ENCODE measurements around the gene ARHGAP15. TPM values are rescaled to one million over a fixed set of nuclear protein-coding genes. Genes with fewer than 3 reads are reported as not detected.

The ARHGAP15 gene
- total and polyA plus RNA-seq, 10 donors = 55.8 to 219 (median 130) TPM

DNA sequence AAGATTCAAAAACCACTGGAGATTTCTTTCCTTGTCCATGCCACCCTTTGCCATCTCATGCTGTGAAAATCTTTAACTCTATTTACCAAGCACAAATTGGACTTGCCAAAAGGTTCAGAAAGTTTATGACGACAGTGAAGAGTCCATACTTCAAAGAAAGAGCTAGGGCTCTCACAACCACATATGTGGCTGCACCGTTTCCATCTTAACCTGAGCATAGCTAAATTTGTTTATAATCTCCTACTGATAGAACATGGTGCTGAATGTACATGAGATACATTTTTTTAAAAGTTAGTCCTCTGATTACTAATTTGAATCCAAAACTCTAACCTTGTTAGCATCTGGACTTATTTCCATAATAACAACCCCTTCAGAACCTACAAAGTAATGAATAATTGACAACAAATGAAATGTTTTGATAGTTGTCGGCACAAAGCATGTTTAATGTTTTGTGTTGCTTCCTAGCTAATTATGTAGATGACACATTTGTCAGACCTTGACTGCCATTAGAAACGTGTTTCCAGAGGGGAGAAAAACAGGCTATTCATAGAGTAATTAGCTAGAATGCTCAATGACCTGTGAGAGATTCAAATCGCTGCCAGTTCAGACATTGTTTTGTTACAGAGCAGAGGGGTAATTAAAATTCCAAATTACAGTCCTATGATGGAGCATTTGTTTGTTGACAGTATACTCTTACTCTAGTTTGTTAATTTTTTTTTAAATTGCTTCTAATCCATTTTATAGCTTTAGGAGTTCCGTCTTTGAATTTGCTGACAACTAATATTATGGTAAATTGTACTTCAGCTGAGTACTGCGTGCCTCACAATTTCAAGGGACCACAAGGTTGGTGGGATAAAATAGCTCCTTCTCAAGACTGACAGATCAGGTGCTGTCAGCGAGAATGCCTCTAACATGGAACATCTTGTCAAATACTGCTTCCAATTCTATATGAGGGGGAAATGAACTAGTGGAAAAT, 31.8 kb downstream of the ARHGAP15 start:
- TF ChIP-seq POLR2A (IDR thresholded peaks at IDR 0.05) = no peak
- peaks cover 20 to 98% (median 72%) of the 10 kb centered on the region in 6 donors for H3K4me1 ChIP-seq
- H3K36me3 ChIP-seq = peaks cover 0 to 23% (median 4%) of the 10 kb centered on the region in 6 donors
- H3K9me3 ChIP-seq = no peaks in the 10 kb centered on the region
- DNase-seq = no peak
- H3K27me3 ChIP-seq (replicated peaks in 1 of 7) = no peaks in the 10 kb centered on the region
- intact Hi-C loops (cut with DNase I; ENCODE audit: low total_unique reads) = no loop called here
- 79 to 85% (median 82%) methylated on average over 8 of the region's 8 CpGs for WGBS, 5 donors
- H3K27ac ChIP-seq = peak overlapping the region in 3 of 8 donors; percentile 64 to 86 (median 77)
- H3K4me3 ChIP-seq = no peak overlapping the region

DNA sequence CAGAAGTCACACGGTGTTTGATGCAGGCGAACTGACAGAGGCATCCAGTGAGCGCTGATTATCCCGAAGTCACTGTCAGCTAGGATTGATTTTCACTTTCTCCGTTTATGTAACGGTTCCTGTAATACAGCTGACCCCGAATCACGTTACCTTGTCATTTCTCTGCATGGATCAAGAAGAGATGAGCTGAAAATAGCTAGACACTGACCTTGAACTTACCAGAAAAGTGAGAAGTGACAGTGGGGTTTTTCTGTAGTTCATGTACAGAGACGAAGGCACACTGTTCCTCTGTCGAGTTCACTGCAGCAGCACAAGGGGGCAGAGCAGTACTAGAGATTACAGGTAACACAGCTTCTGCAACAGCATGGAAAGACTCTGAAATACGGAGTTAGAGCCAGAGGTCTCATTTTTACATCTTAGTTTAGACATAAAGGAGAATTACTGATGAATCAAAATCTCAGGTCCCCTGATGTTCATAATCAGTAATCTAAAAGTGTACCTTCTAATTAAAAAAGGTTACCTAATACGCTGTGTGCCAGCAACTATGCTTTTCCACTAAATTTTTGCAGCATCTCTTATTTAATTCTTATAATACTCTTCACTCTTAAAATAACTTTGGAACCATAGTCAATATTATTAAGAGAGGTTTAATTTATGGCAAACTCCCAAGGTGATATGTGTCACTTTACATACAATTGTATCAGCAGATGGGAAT, 33.1 kb downstream of the ARHGAP15 start:
- Histone ChIP-seq H3K27me3 (replicated peaks in 1 of 7) (no peaks in the 10 kb centered on the region), H3K9me3 (no peaks in the 10 kb centered on the region), H3K27ac (peak overlapping the region in 3 of 8 donors; percentile 29 to 77 (median 64)), H3K4me3 (no peak overlapping the region), H3K36me3 (peaks cover 0 to 13% (median 3%) of the 10 kb centered on the region in 6 donors), H3K4me1 (peaks cover 17 to 91% (median 64%) of the 10 kb centered on the region in 6 donors)
- TF ChIP-seq, protein P1, sequence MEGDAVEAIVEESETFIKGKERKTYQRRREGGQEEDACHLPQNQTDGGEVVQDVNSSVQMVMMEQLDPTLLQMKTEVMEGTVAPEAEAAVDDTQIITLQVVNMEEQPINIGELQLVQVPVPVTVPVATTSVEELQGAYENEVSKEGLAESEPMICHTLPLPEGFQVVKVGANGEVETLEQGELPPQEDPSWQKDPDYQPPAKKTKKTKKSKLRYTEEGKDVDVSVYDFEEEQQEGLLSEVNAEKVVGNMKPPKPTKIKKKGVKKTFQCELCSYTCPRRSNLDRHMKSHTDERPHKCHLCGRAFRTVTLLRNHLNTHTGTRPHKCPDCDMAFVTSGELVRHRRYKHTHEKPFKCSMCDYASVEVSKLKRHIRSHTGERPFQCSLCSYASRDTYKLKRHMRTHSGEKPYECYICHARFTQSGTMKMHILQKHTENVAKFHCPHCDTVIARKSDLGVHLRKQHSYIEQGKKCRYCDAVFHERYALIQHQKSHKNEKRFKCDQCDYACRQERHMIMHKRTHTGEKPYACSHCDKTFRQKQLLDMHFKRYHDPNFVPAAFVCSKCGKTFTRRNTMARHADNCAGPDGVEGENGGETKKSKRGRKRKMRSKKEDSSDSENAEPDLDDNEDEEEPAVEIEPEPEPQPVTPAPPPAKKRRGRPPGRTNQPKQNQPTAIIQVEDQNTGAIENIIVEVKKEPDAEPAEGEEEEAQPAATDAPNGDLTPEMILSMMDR (IDR thresholded peaks at IDR 0.05 in 8 of 11, conservative IDR thresholded peaks at IDR 0.05 in 3 of 11) = peak in 10 of 11 experiments; percentile 37 to 79 (median 66)
- TF ChIP-seq POLR2A (IDR thresholded peaks at IDR 0.05) (no peak), POLR2AphosphoS5 (IDR thresholded peaks at IDR 0.05) (peak in 1 of 3 donors; percentile 45)
- DNase-seq = peak; percentile 76
- intact Hi-C loops (cut with DNase I; ENCODE audit: low total_unique reads) = no loop called here
- WGBS, 5 donors = 57 to 66% (median 60%) methylated on average over 12 of the region's 12 CpGs

DNA sequence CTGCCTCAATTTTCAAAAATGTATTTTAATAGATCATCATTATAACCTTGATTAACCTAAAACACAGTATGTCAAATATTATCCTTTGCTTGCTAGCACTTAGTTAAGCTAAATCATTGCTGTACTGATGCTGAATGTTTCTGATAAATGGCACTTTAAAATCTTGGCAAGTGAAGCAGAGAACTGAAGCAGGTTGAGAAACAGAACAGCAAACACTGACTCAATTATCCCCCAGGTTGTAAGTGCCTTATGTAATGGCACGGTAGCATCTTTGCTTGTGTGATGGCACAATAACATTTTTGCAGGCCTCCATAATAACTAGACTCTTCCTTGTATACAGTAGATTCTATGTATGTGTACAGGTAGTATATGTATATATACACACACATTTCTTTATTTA, 33.8 kb downstream of the ARHGAP15 start:
- Histone ChIP-seq H3K27me3 (replicated peaks in 1 of 7) (no peaks in the 10 kb centered on the region), H3K27ac (peak overlapping the region in 3 of 8 donors; percentile 29 to 77 (median 64)), H3K36me3 (peaks cover 0 to 14% (median 3%) of the 10 kb centered on the region in 6 donors), H3K9me3 (no peaks in the 10 kb centered on the region), H3K4me1 (peaks cover 12 to 88% (median 56%) of the 10 kb centered on the region in 6 donors), H3K4me3 (no peak overlapping the region)
- TF ChIP-seq, protein P1 (IDR thresholded peaks at IDR 0.05 in 8 of 11, conservative IDR thresholded peaks at IDR 0.05 in 3 of 11) = no peak
- no peak for TF ChIP-seq POLR2AphosphoS5 (IDR thresholded peaks at IDR 0.05)
- no peak for TF ChIP-seq POLR2A (IDR thresholded peaks at IDR 0.05)
- intact Hi-C loops (cut with DNase I; ENCODE audit: low total_unique reads) = no loop called here
- 47 to 88% (median 67%) methylated on average over 1 of the region's 1 CpG for WGBS, 5 donors
- DNase-seq = no peak

DNA sequence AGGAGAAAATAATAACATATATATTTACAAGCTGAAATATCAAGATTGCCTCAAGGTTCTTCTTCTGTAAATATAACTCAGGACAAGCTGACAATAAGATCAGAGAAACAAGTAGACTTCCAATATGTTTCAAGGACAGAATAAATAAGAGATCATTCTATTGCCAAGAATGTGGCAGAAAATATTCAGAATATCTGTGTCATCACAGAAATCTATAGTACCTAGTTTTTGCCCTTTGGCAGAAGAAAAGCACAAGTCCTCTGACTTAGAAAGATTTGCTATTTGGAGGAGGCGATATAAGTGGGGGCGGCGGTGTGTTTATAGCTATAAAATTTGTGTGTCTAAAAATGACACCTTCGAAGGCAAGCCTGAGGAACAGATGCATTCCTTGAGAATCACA, 34.3 kb downstream of the ARHGAP15 start:
- Histone ChIP-seq H3K36me3 (peaks cover 0 to 19% (median 3%) of the 10 kb centered on the region in 6 donors), H3K27ac (peak overlapping the region in 4 of 8 donors; percentile 15 to 60 (median 39)), H3K27me3 (replicated peaks in 1 of 7) (no peaks in the 10 kb centered on the region), H3K9me3 (no peaks in the 10 kb centered on the region), H3K4me3 (no peak overlapping the region), H3K4me1 (peaks cover 12 to 85% (median 53%) of the 10 kb centered on the region in 6 donors)
- DNase-seq = no peak
- intact Hi-C loops (cut with DNase I; ENCODE audit: low total_unique reads) = no loop called here
- WGBS, 5 donors = 86 to 95% (median 89%) methylated on average over 4 of the region's 4 CpGs
- TF ChIP-seq POLR2A (IDR thresholded peaks at IDR 0.05) (no peak), POLR2AphosphoS5 (IDR thresholded peaks at IDR 0.05) (no peak)
- TF ChIP-seq, protein P1 (IDR thresholded peaks at IDR 0.05 in 8 of 11, conservative IDR thresholded peaks at IDR 0.05 in 3 of 11) = no peak

Measured in spleen (tissue), 11 donors.